Esophagus squamous epithelium (tissue), 4 donors: ENCODE measurements around the gene UBXN10.

ENCODE experiments used
- POLR2A ChIP-seq, 4 donors: fragments of 450-650 bp; IDR thresholded peaks; one replicate each; pipeline ENCODE4 v1.6.1; 2017; ENCODE audit warnings: antibody characterized with exemption in 4 of 4, mild to moderate bottlenecking in 4 of 4, moderate library complexity in 3 of 4
- TF ChIP-seq, protein P1 (sequence below), 6 experiments: fragments of 450-650 bp in 4 of 6; fragments of 200-600 bp in 2 of 6; sonication (generic) in 2 of 6; IDR thresholded peaks; one replicate each; pipeline ENCODE4 v1.5.1; 2016 to 2019; ENCODE audit warnings: antibody characterized with exemption in 6 of 6, mild to moderate bottlenecking in 4 of 6, moderate library complexity in 4 of 6

GRCh38 chr1:20150969-20151368 lies 34.9 kb upstream of the UBXN10 start:
- TF ChIP-seq, protein P1, sequence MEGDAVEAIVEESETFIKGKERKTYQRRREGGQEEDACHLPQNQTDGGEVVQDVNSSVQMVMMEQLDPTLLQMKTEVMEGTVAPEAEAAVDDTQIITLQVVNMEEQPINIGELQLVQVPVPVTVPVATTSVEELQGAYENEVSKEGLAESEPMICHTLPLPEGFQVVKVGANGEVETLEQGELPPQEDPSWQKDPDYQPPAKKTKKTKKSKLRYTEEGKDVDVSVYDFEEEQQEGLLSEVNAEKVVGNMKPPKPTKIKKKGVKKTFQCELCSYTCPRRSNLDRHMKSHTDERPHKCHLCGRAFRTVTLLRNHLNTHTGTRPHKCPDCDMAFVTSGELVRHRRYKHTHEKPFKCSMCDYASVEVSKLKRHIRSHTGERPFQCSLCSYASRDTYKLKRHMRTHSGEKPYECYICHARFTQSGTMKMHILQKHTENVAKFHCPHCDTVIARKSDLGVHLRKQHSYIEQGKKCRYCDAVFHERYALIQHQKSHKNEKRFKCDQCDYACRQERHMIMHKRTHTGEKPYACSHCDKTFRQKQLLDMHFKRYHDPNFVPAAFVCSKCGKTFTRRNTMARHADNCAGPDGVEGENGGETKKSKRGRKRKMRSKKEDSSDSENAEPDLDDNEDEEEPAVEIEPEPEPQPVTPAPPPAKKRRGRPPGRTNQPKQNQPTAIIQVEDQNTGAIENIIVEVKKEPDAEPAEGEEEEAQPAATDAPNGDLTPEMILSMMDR (IDR thresholded peaks at IDR 0.05): no peak
- TF ChIP-seq POLR2A (IDR thresholded peaks at IDR 0.05): no peak
